BJ (cell line): ENCODE data around the gene GH2. TPM values are rescaled to one million over a fixed set of nuclear protein-coding genes. Genes with fewer than 3 reads are reported as not detected.
"Not testable (repeated sequence)": the region's sequence is repeated elsewhere in the genome, so short reads cannot be mapped to it uniquely, and the experiment has no call there.

Experiments
- CTCF ChIA-PET: fragments of 350-600 bp; formaldehyde crosslinking; extraction: SDS; loops from one replicate; lab custom pipeline; 2021; ENCODE audit warnings: antibody characterized with exemption, inconsistent platforms; lab: Yijun Ruan, JAX
- POLR2A ChIA-PET: fragments of 300-600 bp; sonication (Branson Sonifier 250); formaldehyde crosslinking; extraction: SDS; loops from one replicate; lab custom pipeline; 2021; ENCODE audit warnings: antibody characterized with exemption; lab: Charles Lee
- DNase-seq: peaks from one replicate; pipeline ENCODE4 v3.0.0-alpha.2; 2011; ENCODE audit warnings: low read depth
- H3K27me3 ChIP-seq: 2 replicates; pipeline ENCODE4 v1.6.0; 2011; ENCODE audit warnings: low read length; ENCODE audit not compliant: control insufficient read depth, insufficient read depth
- H3K36me3 ChIP-seq: 2 replicates; pipeline ENCODE4 v1.5.1; 2011; ENCODE audit warnings: low read length; ENCODE audit not compliant: control insufficient read depth, insufficient read depth
- H3K4me3 ChIP-seq: 2 replicates; pipeline ENCODE4 v1.5.1; 2011; ENCODE audit warnings: low read depth, mild to moderate bottlenecking, control low read depth, low read length
- polyA plus RNA-seq: library from polyadenylated mRNA; depleted of rRNA; stranded (reverse); fragments of >200 nt; gene quantifications from 2 replicates; pipeline ENCODE4 v1.2.3, GENCODE V29; 2011
- TF ChIP-seq, protein P1 (sequence below): IDR thresholded peaks from 2 replicates; pipeline ENCODE4 v1.5.1; 2011; ENCODE audit warnings: low read depth, mild to moderate bottlenecking, control low read depth, inconsistent platforms, low read length, moderate library complexity; ENCODE audit not compliant: insufficient read depth

GH2 gene
- polyA plus RNA-seq, 1 experiment: not detected

DNA sequence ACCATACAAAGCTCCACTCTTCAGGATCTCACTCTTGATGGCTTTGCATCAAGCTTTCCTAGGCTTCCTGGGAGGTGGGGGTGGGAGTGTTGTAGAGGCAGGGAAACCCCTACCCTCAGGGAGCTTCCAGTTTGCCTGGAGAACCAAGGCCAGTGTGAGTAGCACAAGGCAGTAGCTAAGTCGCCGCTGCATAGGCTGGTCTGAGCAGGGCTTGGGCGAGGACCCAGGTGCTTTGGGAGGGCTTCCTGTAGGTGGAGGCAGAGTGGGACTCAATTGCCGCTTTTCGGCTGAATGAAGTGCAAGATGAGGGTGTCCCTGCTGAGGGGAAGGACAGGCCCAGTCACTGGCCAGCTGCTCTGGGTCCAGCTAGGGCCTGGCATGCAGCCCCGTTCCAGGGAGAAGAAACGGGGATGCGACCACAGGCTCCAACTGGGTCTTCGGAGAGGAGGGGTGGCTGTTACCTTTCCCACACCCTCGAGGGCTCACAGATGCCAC, 46.5 kb upstream of the GH2 start:
- TF ChIP-seq, protein P1, sequence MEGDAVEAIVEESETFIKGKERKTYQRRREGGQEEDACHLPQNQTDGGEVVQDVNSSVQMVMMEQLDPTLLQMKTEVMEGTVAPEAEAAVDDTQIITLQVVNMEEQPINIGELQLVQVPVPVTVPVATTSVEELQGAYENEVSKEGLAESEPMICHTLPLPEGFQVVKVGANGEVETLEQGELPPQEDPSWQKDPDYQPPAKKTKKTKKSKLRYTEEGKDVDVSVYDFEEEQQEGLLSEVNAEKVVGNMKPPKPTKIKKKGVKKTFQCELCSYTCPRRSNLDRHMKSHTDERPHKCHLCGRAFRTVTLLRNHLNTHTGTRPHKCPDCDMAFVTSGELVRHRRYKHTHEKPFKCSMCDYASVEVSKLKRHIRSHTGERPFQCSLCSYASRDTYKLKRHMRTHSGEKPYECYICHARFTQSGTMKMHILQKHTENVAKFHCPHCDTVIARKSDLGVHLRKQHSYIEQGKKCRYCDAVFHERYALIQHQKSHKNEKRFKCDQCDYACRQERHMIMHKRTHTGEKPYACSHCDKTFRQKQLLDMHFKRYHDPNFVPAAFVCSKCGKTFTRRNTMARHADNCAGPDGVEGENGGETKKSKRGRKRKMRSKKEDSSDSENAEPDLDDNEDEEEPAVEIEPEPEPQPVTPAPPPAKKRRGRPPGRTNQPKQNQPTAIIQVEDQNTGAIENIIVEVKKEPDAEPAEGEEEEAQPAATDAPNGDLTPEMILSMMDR: no peak
- DNase-seq: no peak
- ChIA-PET POLR2A (no interaction called here), CTCF (interaction anchor here (0.9 to 8.9 kb wide), 4 partner anchors 8 to 97 kb away, joined by 3 to 84 read pairs (median 6); partner anchors contain the start of genes CSHL1 and GH1)
- H3K4me3 ChIP-seq: no peak overlapping the region
- H3K27me3 ChIP-seq: no peaks in the 10 kb centered on the region; the same call in 1 of the 2 replicates
- H3K36me3 ChIP-seq: no peaks in the 10 kb centered on the region

- Histone ChIP-seq H3K36me3 (no peaks in the 10 kb centered on the region), H3K4me3 (no peak overlapping the region), H3K27me3 (no peaks in the 10 kb centered on the region; the same call in 1 of the 2 replicates)
- POLR2A ChIA-PET: no interaction called here
- CTCF ChIA-PET: interaction anchor here (0.9 to 8.9 kb wide), 3 partner anchors 8 to 19 kb away, joined by 3 to 84 read pairs (median 7); partner anchors contain the start of genes CSHL1 and GH1
- DNase-seq: no peak
- TF ChIP-seq, protein P1: no peak
Observed at GRCh38 chr17:63927464-63928171, 45.9 kb upstream of the GH2 start.

- DNase-seq: no peak
- ChIA-PET POLR2A (no interaction called here), CTCF (interaction anchor here (0.6 to 1.2 kb wide), 3 partner anchors 64 to 465 kb away, joined by 3 to 5 read pairs (median 3); no protein-coding TSS in a partner anchor)
- no peaks in the 10 kb centered on the region; the same call in 1 of the 2 replicates for H3K27me3 ChIP-seq
- no peak overlapping the region for H3K4me3 ChIP-seq
- no peaks in the 10 kb centered on the region for H3K36me3 ChIP-seq
- TF ChIP-seq, protein P1: no peak
Observed at GRCh38 chr17:63926164-63926563, 44.4 kb upstream of the GH2 start.

DNA sequence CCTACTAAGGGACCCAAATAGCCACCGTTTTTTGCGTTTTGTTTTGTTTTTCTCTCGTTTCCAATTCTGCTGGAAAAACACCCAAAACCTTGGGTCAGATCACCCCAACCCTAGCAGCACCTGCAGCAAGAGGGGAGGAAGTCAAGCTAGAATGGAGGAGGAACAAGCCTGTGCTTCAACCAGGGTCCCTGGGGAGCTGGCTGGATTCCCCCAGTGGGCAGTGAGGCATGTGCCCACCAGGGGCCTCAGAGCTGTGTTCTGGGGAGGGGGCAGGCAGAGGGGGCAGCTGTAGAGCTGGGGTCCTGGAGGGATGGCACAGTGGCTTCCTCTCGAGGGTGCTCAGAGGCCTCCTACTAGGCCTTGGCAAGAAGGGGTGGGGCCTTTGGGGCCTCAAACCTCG, 43.9 kb upstream of the GH2 start:
- no peak for DNase-seq
- Histone ChIP-seq H3K4me3 (no peak overlapping the region), H3K27me3 (no peaks in the 10 kb centered on the region; the same call in 1 of the 2 replicates), H3K36me3 (no peaks in the 10 kb centered on the region)
- ChIA-PET CTCF (interaction anchor here (1.2 kb wide), 2 partner anchors 65 to 92 kb away, joined by 3 to 5 read pairs; no protein-coding TSS in a partner anchor), POLR2A (no interaction called here)
- TF ChIP-seq, protein P1: no peak

DNA sequence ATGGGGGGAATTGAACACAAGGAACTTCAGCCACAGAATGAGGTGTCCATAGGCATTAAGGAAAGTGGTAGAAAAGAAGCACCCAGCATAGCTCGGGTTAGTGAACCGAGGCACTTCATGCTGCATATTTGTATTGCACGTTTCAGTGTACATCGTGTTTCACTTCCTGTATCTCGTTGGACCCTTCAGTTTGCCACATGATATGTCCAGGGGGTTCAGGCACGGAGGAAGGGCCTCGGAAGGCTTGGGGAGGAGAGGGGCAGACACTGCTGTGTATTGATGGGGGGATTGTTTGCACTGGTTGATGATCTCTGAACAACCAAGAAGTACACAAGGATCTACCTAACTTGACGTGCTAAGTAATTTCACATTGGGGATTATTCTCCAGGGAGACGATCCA, 40.7 kb upstream of the GH2 start:
- H3K36me3 ChIP-seq, H3K27me3 ChIP-seq, DNase-seq, H3K4me3 ChIP-seq: not testable (repeated sequence)
- ChIA-PET CTCF (interaction anchor here (0.7 to 5.1 kb wide), 4 partner anchors 9 to 11 kb away, joined by 3 to 84 read pairs (median 3); partner anchors contain the start of genes CD79B and CSHL1), POLR2A (interaction anchor here (0.6 kb wide), 1 partner anchor 175 kb away, joined by 3 read pairs; no protein-coding TSS in a partner anchor)

DNA sequence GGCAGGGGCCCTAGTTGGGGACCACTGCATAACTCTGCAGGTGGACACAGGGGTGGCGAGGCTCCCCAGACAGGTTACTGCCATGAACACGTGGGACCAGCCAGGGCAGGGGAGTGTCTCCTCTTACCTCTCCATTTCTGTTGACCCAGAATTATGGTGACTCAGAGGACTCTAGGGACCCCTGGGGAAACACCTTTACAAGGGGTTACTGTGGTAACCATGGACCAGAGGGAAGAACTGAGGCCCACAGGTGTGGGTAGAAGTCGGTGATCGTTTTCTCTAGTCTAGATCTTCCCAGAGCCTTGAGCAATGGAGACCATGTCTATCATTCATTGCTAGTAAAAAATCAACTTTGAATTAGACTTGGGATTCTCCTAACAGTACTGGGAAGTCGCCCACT, 39.0 kb upstream of the GH2 start:
- DNase-seq, H3K27me3 ChIP-seq, H3K36me3 ChIP-seq, H3K4me3 ChIP-seq, POLR2A ChIA-PET: not testable (repeated sequence)
- CTCF ChIA-PET: interaction anchor here (1.2 to 7.5 kb wide), 7 partner anchors 10 to 213 kb away, joined by 4 to 139 read pairs (median 50); partner anchors contain the start of genes CD79B and CSHL1

DNA sequence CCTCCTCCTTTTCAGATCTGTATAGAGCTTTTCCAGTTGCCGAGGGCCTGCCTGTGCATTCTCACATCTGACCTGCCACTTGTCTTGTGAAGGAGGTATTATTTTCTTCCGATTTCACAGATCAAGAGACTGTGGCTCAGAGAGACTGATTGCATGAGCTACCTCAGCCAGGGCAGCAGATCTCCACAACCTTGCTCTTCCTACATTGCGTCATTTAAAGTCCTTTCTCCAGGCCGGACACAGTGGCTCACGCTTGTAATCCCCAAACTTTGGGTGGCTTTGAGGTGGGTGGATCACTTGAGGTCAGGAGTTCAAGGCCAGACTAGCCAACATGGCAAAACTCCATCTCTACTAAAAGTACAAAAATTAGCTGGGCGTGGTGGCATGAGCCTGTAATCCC, 38.3 kb upstream of the GH2 start:
- DNase-seq, H3K4me3 ChIP-seq, POLR2A ChIA-PET, H3K27me3 ChIP-seq, H3K36me3 ChIP-seq: not testable (repeated sequence)
- CTCF ChIA-PET: interaction anchor here (0.7 to 7.5 kb wide), 38 partner anchors 9 to 228 kb away, joined by 3 to 139 read pairs (median 6); partner anchors contain the start of genes CD79B, CSHL1, ERN1 and ICAM2
